Measurements from ENCODE around the gene NTM. TPM values are rescaled to one million over a fixed set of nuclear protein-coding genes. Genes with fewer than 3 reads are reported as not detected.

Gene NTM
- total and polyA plus RNA-seq, 2 of the 8 experiments (the other 6 are each of a cell fraction or from before 2014, with no cell fraction given): 13.4 to 20.0 TPM

GRCh38 chr11:131618201-131618600 lies 247.8 kb downstream of the NTM start:
- DNase-seq (ENCODE audit: low read depth in 1 of 2, low spot score in 2 of 2) (no peak), FAIRE-seq (no peak)
- Histone ChIP-seq H2BK15ac (ENCODE audit: low read length) (no peak overlapping the region), H3K27ac (ENCODE audit: low read depth, low read length) (no peak overlapping the region), H2AFZ (ENCODE audit: low read length) (no peak overlapping the region), H3K27me3 (replicated peaks in 1 of 4; ENCODE audit: control insufficient read depth in 3 of 4, extremely low read depth in 1 of 4, insufficient read depth in 3 of 4, low read length in 3 of 4) (no peaks in the 10 kb centered on the region), H2BK20ac (ENCODE audit: low read length) (no peak overlapping the region), H3K56ac (replicated peaks; ENCODE audit: insufficient read length, low read depth, low read length) (no peak overlapping the region), H3K79me2 (ENCODE audit: control insufficient read depth in 1 of 2, insufficient read depth in 2 of 2, low read length in 2 of 2) (no peaks in the 10 kb centered on the region), H3K23me2 (ENCODE audit: low read depth, low read length) (no peaks in the 10 kb centered on the region), H3K9ac (replicated peaks in 1 of 4; ENCODE audit: extremely low read depth in 1 of 4, low read depth in 3 of 4, low read length in 3 of 4) (no peak overlapping the region), H3K14ac (ENCODE audit: insufficient read length) (no peak overlapping the region), H3K18ac (ENCODE audit: extremely low read depth, low read length) (no peak overlapping the region), H3K9me3 (ENCODE audit: insufficient read depth in 2 of 2, low read depth in 1 of 2, low read length in 1 of 2) (no peaks in the 10 kb centered on the region), H3K23ac (ENCODE audit: insufficient read length) (no peak overlapping the region), H4K20me1 (replicated peaks in 1 of 2; ENCODE audit: control insufficient read depth in 1 of 2, insufficient read depth in 2 of 2, low read length in 2 of 2) (no peaks in the 10 kb centered on the region), H2BK120ac (replicated peaks; ENCODE audit: low read depth, low read length) (no peak overlapping the region), H3K4me2 (ENCODE audit: insufficient read depth in 1 of 2, low read depth in 2 of 2, low read length in 2 of 2) (no peak overlapping the region), H4K91ac (replicated peaks; ENCODE audit: insufficient read length, low read length) (no peak overlapping the region), H2BK5ac (ENCODE audit: low read depth, low read length) (no peak overlapping the region), H3K79me1 (ENCODE audit: low read depth, low read length) (no peaks in the 10 kb centered on the region), H2AK5ac (ENCODE audit: low read depth, low read length) (no peak overlapping the region), H3K4me1 (replicated peaks in 1 of 4; ENCODE audit: control insufficient read depth in 3 of 4, insufficient read depth in 4 of 4, low read length in 3 of 4) (peaks cover 0 to 2% (median 0%) of the 10 kb centered on the region in 4 experiments; a peak in 1 of 7 replicates), H3K36me3 (ENCODE audit: control insufficient read depth in 2 of 4, insufficient read depth in 4 of 4, low read length in 3 of 4) (no peaks in the 10 kb centered on the region), H2BK12ac (ENCODE audit: low read depth, low read length) (no peak overlapping the region), H4K8ac (ENCODE audit: extremely low read depth, insufficient read depth, low read length) (no peak overlapping the region), H4K5ac (ENCODE audit: insufficient read length, low read depth, low read length) (no peak overlapping the region), H3K4me3 (ENCODE audit: extremely low read depth in 1 of 4, insufficient read depth in 2 of 4, low read depth in 3 of 4, low read length in 4 of 4) (no peak overlapping the region), H3K4ac (replicated peaks; ENCODE audit: insufficient read length, low read depth, low read length) (no peak overlapping the region)
- TF ChIP-seq EP300 (IDR thresholded peaks at IDR 0.05; ENCODE audit: borderline replicate concordance in 1 of 2, low read depth in 2 of 2, low read length in 2 of 2): no peak
- ChIA-PET CTCF (ENCODE audit: partially characterized antibody) (interaction anchor here (1.7 to 16.7 kb wide), 3 partner anchors 9 to 57 kb away, joined by 8 to 150 read pairs (median 20); no protein-coding TSS in a partner anchor), POLR2A (ENCODE audit: partially characterized antibody) (no interaction called here)
- 84% methylated on average over 5 of the region's 5 CpGs; no CpG with 5 or more reads in 1 of the 2 experiments for WGBS, 2 experiments (ENCODE audit: extremely low coverage in 1 of 2, insufficient coverage in 1 of 2, insufficient read length in 1 of 2, insufficient replicate concordance in 2 of 2, low coverage in 1 of 2, low lambda C conversion rate in 2 of 2, missing lambda C conversion rate in 1 of 2)
